Measurements from ENCODE around the gene MMP25.
"Not testable (repeated sequence)": the region's sequence is repeated elsewhere in the genome, so short reads cannot be mapped to it uniquely, and the experiment has no call there.

The MMP25 gene

DNA sequence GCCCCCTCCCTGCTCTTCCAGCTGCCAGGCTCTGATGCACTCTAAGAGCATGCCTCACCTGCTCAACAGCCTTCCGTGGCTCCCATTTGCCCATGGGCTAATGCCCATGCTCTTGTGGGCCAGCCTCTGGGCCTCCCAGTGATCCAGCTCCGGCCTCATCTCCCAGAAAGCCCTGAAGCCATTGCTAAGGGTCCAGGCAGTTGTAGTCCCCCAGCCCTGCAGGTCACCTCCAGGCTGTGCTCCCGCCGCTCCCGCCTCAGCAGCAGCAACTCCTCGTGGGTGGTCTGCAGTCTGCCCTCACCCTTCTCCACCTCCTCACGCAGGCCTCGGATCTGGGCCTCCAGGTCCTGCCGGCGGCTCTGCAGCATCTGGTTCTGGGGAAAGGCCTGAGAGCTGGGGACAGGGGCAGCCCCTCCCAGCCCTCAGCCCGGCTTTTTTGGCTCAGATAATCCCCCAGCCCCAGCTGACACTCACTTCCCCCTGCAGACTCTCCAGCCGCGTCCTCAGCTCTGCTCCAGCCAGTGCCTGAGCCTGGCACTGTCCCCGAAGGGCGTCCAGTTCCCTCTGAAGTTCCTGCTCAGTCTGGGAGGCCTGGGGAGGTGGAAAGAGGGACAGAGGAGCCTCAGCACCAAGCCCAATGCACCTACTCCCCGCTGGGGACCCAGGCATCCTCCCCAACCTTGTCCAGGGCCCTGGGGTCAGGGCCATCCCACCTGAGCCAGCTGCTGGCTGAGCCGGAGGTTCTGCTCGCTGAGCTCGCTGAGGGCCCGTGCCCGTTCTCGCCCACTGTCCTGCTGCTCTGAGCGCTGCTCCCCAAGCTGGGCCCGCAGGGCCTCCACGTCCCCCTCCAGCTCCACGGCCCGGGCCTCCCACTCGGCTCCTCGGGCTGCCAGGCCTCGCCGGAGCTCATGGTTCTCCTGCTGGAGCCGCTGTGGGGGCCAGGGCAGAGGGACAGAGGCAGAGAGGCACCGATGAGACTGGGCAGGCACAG is 15.8 kb upstream of the MMP25 start:
- DNase-seq = no peak

DNA sequence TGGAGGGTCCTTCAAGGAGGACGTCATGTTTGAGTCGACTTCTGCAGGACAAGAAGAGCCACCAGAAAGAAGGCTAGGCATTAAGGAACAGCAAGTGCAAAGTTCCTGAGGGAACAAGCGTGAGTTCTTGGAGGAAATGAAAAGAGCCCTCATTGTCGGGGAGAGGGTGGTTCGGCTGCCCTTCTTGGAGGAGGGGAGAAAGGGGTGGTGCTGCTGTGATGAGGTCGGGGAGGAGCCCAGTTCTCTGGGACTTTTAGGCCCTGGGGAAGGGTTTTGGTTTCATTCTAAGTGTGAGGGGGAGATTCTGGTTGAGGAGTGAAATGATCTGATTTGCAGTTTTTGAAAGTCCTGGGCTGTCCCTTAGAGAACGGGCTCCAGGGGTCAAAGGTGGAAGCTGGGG is 13.7 kb upstream of the MMP25 start:
- no peak for DNase-seq

DNA sequence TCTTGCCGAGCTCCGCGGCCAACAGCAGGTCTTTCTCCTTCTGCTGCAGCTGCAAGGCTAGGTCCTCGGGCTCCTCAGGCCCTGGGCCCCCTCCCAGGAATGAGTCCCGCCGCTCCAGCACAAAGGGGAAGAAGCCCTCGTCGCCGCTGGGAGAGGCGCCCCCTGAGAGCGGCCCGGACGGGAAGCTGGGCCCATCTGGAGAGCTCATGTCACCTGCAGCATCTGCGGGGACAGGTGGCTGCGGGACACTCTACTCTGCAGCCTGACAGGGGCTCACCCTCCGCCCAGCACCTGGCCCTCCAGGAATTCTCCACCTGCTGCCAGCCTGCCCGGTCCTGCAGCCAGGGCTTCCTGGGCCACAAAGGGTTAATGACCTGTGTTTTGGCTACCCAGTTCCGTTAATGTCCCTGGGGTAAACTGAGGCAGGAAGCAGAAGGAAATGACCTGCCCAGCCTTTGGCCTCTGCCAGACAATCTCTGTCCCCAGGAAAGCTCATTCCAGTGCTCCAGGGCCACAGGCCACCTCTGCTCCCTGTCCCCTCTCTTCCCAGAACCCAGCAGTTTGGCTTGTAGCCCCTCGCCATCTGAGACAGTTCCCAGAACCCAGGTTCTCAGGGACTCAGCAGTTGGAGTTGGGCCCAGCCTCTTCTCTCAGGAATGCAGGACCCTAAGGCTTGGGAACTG is 10.9 kb upstream of the MMP25 start:
- no peak for DNase-seq

DNA sequence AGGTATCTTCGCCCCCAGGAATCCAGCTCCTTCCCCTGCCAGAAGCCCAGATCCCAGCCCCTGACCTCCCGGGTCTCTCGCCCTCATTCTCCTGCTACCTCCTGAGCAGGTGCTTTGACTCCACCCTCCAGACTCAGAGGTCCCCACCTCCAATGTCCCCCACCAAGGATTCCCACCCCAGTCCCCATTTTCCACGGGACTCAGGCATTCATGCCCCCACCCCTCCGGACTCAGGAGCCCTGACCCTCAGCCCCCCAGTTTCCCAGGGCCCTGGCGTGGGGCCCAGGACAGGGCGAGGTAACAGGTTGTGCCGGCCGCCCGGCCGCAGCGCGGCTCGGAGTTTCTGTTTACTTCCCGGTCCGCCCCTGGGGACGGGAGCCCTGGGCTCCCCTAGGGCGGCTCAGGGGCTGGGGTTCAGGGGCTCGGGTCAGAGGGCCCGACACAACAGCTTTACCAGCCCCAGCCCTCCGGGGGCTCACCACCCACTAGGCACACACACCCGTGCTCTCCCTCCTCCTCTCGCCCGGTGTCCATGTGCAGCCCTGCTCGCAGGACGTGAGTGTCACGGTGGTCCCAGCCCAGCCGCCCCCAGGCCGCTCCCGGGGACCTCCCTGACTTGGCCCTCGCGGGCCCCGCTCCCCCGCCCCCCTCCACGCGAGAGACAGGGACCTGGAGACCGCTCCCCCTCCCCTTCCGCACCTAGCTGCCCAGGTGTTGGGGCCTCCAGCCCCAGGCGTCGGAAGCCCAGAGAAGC is 10.2 kb upstream of the MMP25 start:
- DNase-seq = no peak

DNA sequence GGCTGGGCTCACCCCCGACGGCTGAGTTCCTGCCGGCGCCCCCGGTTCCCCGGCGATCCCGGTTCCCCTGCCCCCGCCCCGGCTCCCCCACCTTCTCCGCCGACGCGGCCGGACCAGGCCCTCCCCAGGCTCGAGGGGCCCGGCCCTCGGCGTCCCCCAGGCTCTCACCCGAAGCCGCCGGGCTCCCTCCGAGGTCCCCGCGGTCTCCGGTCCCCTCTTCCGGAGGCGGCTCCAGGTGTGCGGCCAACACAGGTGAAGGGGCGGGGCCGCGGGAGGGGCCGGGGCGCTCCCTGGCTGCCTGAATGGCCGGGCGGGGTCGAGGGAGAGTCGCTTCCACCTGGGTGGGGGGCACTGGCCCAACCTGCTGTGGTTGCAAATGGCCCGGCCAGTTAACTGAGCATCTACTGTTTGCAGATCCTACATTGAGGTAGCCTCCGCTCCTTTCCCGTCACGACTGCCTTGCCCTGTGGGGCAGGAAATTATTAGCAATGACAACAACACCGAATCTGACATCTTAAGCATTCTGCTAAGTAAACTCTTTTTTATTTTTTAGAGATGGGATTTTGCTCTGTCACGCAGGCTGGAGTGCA is 9.5 kb upstream of the MMP25 start, which contains the start of gene BICDL2:
Gene BICDL2, minus strand, starts transcription at position 219 of the 590 bp plus-strand sequence. CDS start 1,448 bp downstream, outside the sequence.
- DNase-seq = no peak

DNA sequence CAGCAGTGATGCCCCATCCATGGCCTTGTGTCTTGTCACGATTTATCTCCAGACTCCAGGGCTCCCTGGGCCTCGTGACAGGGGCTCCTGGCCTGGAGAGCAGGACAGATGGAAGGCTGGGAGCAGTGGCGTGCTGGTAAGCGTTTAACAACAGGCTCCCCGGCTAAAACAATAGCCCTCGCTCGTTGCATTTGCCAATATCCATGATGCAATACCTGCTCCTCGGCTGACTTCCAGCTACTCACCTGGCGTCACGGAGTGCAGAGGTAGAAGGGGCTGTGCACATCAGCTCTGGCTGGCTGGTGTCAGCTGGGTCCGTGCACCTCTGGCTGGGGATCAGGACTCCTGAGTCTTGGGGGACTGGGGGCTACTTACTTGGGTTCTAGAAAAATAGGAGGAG is 8.1 kb upstream of the MMP25 start:
- DNase-seq = no peak

DNA sequence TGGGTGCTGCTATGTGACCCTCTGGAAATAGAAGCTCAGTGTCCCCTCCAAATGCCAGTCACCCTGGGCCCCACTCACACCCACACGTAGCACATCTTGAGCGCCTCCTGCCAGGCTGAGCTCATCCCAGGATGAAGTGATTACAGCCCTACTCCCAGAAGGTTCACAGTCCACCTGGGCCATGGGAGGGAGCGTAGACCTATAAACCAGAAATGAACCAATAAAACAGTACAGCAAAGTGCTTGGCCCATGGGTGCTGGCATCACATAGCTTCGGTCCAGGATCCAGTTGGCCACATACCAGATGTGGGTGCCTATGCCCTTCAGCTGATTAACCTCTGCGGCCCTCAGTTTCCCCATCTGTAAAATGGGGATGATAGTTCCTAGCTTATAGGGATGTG is 7.5 kb upstream of the MMP25 start:
- no peak for DNase-seq

DNA sequence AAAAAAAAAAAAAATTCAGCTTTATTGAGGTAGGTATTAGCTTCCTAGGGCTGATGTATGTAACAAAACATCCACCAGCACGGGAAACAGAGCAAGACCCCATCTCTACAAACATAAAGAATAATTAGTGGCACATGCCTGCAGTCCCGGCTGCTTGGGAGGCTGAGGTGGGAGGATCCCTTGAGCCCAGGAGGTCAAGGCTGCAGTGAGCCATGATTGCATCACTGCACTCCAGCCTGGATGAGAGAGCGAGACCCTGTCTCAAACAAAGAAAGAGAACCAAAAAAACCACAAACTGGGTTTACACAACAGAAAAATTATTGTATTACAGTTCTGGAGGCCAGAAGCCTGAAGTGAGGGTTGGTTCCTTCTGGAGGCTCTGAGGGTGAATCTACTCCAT is 4.0 kb upstream of the MMP25 start:
- DNase-seq = no peak

DNA sequence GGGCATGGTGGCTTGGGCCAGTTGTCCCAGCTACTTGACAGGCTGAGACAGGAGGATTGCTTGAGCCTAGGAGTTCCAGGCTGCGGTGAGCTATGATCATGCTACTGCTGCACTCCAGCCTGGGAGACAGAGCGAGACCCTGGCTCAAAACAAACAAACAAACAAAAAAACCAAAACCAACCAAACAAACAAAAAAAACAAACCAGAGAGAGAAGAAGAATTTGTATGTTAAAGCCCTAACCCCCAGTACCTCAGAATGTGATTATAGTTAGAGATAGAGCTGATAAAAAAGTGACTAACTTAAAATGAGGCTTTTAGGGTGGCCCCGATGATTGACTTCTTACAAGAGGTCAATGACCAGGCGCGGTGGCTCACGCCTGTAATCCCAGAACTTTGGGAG is 1.7 kb upstream of the MMP25 start:
- no peak for DNase-seq

DNA sequence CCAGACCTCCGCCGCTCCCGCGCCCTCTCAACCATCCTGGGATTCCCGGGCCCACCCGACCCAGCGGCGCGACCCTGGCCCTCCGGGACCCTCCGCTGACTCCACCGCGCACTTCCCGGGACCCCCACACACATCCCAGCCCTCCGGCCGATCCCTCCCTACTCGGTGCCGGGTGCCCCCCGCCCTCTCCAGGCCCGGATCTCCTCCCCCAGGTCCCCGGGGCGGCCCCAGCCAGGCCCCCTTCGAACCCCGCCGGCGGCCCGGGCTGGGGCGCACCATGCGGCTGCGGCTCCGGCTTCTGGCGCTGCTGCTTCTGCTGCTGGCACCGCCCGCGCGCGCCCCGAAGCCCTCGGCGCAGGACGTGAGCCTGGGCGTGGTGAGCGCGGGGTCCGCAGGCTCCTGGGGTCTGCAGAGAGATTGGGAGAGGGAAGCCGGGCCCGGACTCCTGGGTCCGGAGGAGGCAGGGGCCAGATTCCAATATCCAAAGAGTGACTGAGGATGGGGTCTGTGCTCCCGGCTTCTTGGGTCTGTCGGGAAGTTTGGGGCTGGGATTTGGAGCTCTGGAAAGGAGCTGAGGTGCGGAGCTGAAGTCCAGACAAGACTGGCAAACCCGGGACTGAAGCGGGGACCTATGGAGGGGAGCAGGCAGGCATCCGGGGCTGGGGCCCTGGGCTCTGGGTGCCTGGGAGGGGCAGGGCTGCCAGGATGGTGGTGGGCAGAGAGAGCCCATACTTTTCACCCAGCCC is 453 bp downstream of the MMP25 start:
- no peak for DNase-seq

DNA sequence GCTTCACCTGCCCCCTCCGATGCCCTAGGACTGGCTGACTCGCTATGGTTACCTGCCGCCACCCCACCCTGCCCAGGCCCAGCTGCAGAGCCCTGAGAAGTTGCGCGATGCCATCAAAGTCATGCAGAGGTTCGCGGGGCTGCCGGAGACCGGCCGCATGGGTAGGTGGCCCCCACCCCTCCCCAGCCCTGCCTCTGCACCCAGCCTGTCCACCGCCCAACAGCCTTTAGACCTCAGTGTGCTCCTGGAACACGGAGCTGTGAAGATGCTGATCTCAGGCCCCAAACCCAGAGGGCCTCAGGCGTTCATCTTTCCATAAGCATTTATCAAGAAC is 993 bp downstream of the MMP25 start:
- DNase-seq = no peak

DNA sequence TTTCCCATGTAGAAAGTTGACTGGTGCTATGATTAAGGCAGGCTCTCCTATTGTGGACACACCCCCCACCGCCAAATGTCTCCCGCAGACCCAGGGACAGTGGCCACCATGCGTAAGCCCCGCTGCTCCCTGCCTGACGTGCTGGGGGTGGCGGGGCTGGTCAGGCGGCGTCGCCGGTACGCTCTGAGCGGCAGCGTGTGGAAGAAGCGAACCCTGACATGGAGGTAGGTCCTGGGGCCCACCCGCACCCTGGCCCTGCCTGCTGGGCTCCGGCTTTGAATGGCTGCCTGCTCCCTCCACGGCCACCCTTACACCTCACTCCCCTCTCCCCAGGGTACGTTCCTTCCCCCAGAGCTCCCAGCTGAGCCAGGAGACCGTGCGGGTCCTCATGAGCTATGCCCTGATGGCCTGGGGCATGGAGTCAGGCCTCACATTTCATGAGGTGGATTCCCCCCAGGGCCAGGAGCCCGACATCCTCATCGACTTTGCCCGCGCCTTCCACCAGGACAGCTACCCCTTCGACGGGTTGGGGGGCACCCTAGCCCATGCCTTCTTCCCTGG is 3.6 kb downstream of the MMP25 start:
- no peak for DNase-seq

DNA sequence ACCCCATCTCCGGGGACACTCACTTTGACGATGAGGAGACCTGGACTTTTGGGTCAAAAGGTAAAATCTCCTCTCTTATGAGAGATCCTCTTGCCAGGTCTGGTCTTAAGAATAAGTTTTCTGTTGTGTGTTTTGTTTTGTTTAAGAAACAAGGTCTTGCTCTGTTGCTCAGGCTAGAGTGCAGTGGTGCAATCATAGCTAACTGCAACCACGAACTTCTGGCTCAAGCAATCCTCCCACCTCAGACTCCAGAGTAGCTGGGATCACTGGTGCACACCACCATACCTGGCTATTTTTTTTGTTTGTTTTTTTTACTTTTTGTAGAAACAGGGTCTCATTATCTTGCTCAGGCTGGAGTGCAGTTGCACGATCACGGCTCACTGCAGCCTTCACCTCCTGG is 4.1 kb downstream of the MMP25 start:
- DNase-seq = no peak

DNA sequence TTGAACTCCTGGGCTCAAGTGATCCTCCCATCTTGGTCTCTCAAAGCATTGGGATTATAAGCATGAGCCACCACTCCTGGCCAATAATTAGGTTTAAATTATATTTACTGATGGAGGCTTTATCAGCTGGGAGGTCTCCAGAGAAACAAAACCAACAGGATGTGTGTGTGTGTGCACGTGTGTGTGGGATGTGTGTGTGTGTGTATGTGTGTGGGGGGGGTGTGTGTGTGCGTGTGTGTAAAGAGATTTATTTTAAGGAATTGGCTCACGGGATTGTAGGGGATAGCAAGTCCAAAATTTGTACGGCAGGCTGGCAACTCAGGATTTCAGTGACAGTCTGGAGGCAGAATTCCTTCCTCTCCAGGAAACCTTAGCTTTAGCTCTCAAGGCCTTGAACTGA is 4.6 kb downstream of the MMP25 start:
- DNase-seq = no peak

DNA sequence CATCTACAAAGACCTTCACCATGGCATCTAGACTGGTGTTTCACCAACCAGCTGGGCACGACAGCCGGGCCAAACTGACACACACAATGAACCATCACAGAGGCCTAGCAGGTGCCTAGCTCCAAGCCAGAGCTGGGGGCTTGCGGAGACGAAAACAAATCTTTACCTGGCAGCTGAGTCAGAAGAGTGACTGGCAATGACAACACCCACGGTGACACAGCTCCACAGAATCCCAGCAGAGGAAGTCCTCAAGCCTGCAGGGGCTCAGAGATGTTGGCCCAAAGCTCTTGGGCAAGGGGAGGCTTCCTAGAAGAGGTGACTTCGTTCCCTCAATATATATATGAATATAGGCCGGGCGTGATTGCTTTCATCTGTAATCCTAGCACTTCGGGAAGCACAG is 5.1 kb downstream of the MMP25 start:
- DNase-seq = no peak

DNA sequence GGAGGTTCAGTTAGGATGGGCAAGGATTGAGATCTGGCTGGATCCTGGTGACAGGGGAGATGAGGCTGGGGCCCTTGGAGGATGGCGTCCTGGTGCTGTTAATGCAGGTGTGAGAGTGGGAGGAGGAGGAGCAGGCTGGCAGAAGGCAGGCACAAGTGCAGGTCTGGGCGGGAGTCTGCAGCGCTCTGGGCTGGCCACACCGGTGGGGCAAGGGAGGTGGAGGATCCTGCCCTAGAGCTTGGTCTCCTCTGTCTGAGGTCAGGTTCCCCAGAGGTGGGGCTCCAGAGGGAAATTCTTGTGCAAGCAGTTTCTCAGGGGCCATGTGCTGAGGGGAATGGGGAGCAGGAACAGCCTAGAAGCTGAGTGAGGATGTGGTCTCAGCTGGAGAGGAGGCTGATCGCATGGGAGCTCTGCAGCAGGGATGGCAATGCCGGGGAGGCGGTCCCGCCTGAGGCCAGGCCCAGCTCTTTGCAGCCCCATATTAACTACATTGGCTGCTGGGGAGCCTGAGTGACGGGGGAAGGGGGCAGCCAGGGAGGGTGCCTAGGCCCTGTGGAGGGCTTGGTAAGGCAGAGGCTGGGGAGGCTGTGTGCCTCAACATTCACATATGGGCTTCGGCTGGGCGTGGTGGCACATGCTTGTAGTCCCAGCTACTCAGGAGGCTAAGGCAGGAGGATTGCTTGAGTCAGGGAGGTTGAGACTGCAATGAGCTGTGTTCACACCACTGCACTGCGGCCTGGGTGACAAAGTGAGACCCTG is 6.4 kb downstream of the MMP25 start:
- not testable (repeated sequence) for DNase-seq

DNA sequence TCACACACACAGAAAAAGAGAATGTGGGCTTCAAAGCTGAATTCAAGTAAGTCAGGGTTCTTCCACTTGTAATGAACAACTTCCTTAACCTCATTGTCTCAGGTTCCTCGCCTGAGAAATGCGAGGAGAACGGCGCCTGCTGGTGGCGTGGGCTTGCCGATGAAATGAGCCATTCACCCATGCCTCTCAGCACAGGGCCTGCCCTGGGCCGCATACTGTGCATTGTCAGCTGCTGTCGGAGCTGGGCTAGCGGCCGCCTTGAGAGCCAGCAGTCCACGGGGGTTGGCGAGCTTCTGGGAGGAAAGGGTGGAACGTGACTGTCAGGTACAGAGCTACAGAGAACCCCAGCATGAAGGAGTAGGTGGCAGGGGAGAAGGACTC is 7.0 kb downstream of the MMP25 start:
- DNase-seq = not testable (repeated sequence)

DNA sequence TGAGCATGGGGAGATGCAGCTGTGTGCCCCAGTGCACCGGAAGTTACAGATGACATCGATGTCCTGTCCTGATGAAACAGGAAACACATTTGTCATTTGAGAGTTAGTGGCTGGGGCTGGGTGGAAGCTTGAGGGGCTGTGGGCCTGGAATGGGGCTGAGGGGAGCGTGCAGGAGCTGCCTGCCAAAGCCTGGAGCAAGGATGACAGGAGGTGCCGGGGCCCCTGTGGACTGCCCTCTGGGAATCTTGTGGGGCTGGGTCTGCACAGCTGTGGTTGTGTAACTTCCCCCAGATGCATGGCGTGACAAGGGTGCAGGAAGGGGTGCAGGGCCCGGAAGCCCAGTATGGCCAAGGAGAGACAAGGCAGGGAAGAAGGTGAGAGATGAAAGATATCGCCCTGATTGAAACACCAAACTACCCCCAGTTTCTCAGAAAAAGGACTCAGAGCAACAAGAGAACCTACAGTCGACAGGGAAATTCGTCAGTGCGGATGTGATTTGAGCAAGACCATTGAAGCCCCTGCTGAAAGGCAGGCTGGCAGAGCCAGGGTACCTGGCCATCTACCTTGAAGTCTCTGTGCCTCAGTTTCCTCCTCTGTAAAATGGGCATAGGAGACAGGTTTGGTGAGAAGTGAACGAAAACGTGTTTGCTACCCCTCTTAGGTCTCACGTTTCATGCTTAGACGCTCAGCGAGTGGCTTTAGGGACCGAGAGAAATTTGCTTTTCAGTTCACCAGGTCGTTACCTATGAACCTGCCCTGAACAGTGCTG is 8.8 kb downstream of the MMP25 start:
- DNase-seq = no peak

DNA sequence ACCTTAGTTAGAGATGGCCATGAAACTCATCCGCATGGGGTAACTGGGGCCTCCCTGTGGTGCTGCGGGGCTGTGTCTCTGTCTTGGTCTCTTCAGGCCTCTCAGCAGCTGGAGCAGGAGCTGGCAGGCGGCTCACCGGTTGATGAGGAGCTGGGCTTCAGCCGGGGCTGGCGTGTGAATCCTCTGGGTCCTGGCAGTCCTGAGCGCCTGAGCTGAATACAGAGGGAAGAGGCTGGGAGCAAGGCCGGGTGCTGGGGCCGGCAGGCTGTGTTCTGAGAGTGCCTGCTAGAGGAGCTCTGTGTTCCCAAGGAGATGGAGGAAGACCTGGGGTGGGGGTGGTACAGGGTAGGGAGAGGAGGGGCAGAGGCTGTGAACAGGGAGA is 9.4 kb downstream of the MMP25 start:
- not testable (repeated sequence) for DNase-seq

All from T-helper 9 cell (primary cell).